H1 (cell line): Measurements from ENCODE around the gene HKDC1. TPM values are rescaled to one million over a fixed set of nuclear protein-coding genes. Genes with fewer than 3 reads are reported as not detected.

Experiments used
- SIN3A ChIP-seq, 2 experiments: IDR thresholded peaks in 1 of 2; conservative IDR thresholded peaks in 1 of 2; 2 replicates each; pipeline ENCODE4 v1.6.1; 2011 to 2012; ENCODE audit warnings: low read length in 2 of 2, improper control_type of control experiment in 1 of 2, low read depth in 1 of 2, mild to moderate bottlenecking in 1 of 2
- polyA plus RNA-seq, 7 experiments: library from polyadenylated mRNA; depleted of rRNA in 3 of 7; stranded (reverse) in 5 of 7; unstranded in 2 of 7; fragments of >200 nt in 5 of 7; fragments of 200-250 nt in 2 of 7; gene quantifications; 1 replicate in 5 of 7; 2 replicates in 1 of 7; 4 replicates in 1 of 7; pipeline versions ENCODE4 v1.2.1 to v1.2.3, GENCODE V29; 2011 to 2013; ENCODE audit warnings: missing spikeins in 2 of 7, mixed read lengths in 2 of 7
- total RNA-seq: library from RNA; stranded (reverse); fragmentation: NEBNext Ultra II Directional; extraction: Animal tissue kit (Norgen Biotek cat#: 25700); gene quantifications from 2 replicates; pipeline ENCODE4 v1.2.1, GENCODE V29; 2021

HKDC1 gene
- total and polyA plus RNA-seq, 2 of the 8 experiments (the other 6 are each of a cell fraction or from before 2014, with no cell fraction given), result 0.12 to 0.78 TPM

DNA sequence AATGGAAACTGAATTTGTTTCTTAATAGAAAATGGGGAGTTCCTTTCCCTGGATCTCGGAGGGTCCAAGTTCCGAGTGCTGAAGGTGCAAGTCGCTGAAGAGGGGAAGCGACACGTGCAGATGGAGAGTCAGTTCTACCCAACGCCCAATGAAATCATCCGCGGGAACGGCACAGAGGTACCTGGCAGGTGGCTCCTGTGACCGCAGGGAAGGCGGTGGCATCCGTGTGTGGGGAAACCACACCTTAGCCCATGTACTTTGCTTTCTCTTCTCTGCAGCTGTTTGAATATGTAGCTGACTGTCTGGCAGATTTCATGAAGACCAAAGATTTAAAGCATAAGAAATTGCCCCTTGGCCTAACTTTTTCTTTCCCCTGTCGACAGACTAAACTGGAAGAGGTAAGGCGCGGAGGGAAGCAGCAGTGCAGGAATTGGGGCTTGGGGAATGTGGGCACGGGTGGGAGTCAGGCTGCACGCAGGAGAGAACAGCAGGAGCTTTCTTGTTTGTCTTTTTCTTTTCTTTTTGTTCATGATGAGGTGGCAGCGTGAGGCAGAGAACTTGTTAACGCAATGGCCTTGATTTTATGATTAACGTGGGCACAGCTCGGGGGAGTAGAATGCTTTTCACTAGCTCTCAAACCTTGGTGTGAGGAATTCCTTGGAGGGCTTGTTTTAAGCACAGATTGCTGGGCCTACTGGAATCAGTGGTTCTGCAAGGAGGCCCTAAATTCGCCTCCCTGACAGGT, 12.8 kb downstream of the HKDC1 start (continued):
- TF ChIP-seq SIN3A (conservative IDR thresholded peaks at IDR 0.05 in 1 of 2, IDR thresholded peaks at IDR 0.05 in 1 of 2; ENCODE audit: low read depth in 1 of 2, low read length in 2 of 2), result no peak
